GM19238 (cell line): ENCODE data around the gene CHST12.

Source experiments
- DNase-seq: peaks from one replicate; pipeline ENCODE4 v3.0.0; 2011; ENCODE audit warnings: low spot score; ENCODE audit not compliant: insufficient read length

The CHST12 gene

DNA sequence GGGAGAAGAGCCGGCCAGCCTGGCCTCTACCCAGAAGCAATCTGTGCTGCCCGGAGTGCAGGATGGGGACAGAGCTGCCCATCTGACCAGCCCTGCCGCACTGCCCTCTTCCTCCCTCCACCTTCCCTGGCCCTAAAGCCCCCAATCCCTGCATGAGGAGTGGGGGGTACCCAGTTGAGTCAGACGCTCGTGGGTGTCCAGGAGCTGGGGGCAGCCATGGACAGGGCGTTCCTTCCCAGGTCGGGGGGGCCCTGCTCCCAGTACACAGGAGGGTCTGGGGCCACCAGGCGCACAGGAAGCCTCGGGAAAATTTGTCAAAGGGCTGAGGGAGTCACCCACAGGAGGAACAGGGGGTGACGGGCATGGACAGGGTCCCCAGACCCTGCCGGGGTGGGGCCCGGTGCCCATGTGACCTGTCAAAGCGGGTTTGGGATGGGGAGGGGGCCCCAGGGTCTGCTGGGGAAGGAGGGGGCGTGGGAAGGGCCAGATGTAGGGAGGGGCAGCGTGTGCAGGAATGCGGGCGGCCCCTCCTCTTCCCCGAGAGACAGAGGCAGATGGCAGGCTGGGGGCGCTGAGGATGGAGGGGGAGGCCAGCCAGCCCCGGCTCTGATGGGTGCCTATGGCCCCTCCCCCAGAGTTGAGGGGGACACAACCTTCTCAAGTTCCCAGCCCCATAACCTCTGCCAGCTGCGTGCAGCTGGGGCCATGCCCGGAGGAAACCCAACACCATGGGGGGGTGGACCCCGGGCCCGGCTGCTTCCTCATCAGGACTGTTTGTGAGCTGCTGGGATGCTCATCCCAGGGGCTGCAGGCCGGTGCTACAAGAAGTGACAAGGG is 94.3 kb downstream of the CHST12 start:
- DNase-seq: no peak
